Retinal pigment epithelial cell (primary cell): ENCODE measurements around the gene ARMC8.
"Not testable (repeated sequence)": the region's sequence is repeated elsewhere in the genome, so short reads cannot be mapped to it uniquely, and the experiment has no call there.

Experiments
- DNase-seq: peaks from one replicate; pipeline ENCODE4 v3.0.0-alpha.2; 2010; ENCODE audit warnings: low read depth
- H3K4me3 ChIP-seq: 2 replicates; pipeline ENCODE4 v1.5.1; 2011; ENCODE audit warnings: mild to moderate bottlenecking, low read length, control low read depth, moderate library complexity
- CTCF ChIP-seq: conservative IDR thresholded peaks from 2 replicates; pipeline ENCODE4 v1.5.1; 2011; ENCODE audit warnings: low read depth, low read length, control low read depth, inconsistent platforms

Gene ARMC8

GRCh38 chr3:138187296-138188012, at the start of gene ARMC8:
Gene ARMC8, plus strand, starts transcription at chr3:138187301. Its CDS starts 254 bp downstream, at chr3:138187555.
- TF ChIP-seq CTCF = no peak
- H3K4me3 ChIP-seq = peak within 1 kb of the TSS; percentile 81
- DNase-seq = no peak

- no peak overlapping the region for H3K4me3 ChIP-seq
These were observed 49.2 kb upstream of the ARMC8 start for GRCh38 chr3:138137861-138138260.

GRCh38 chr3:138139691-138140090, 47.4 kb upstream of the ARMC8 start:
- no peak overlapping the region for H3K4me3 ChIP-seq
- no peak for DNase-seq
- TF ChIP-seq CTCF = no peak

More at GRCh38 chr3:138137861-138138260, 49.2 kb upstream of the ARMC8 start:
- no peak for TF ChIP-seq CTCF
- DNase-seq = no peak

GRCh38 chr3:138140940-138141339, 46.2 kb upstream of the ARMC8 start:
- DNase-seq = no peak
- no peak for TF ChIP-seq CTCF
- no peak overlapping the region for H3K4me3 ChIP-seq

GRCh38 chr3:138142181-138142580, 44.9 kb upstream of the ARMC8 start:
- not testable (repeated sequence) for H3K4me3 ChIP-seq, DNase-seq

- no peak overlapping the region for H3K4me3 ChIP-seq
- peak; percentile 17 for DNase-seq
- TF ChIP-seq CTCF = peak; percentile 22
These were observed 38.6 kb upstream of the ARMC8 start for GRCh38 chr3:138148503-138148902.

- DNase-seq = no peak
- H3K4me3 ChIP-seq = no peak overlapping the region
- TF ChIP-seq CTCF = no peak
These were observed 32.6 kb upstream of the ARMC8 start for GRCh38 chr3:138154534-138154933.
